Tibial nerve (tissue), 4 donors: ENCODE results near the gene MKNK1. TPM values are rescaled to one million over a fixed set of nuclear protein-coding genes. Genes with fewer than 3 reads are reported as not detected.

Experiments
- DNase-seq, 2 donors: peaks; one replicate each; pipeline ENCODE4 v3.0.0-alpha.2; 2019; ENCODE audit warnings: low spot score in 2 of 2
- H3K27ac ChIP-seq, 4 donors: fragments of 200-600 bp; sonication (generic) in 3 of 4; one replicate each; pipeline ENCODE4 v1.5.1; 2017 to 2019; ENCODE audit warnings: mild to moderate bottlenecking in 1 of 4
- H3K27me3 ChIP-seq, 2 donors: fragments of 200-600 bp; sonication (generic) in 1 of 2; one replicate each; pipeline versions ENCODE4 v1.5.1 to v1.6.0; 2017 to 2019
- H3K36me3 ChIP-seq, 3 donors: fragments of 200-600 bp; sonication (generic); one replicate each; pipeline ENCODE4 v1.5.1; 2018 to 2019
- H3K4me1 ChIP-seq, 4 donors: fragments of 200-600 bp; sonication (generic) in 3 of 4; one replicate each; pipeline ENCODE4 v1.5.1; 2017 to 2019
- H3K4me3 ChIP-seq, 4 donors: fragments of 200-600 bp; sonication (generic) in 3 of 4; one replicate each; pipeline ENCODE4 v1.5.1; 2017 to 2019; ENCODE audit warnings: mild to moderate bottlenecking in 1 of 4, moderate library complexity in 1 of 4
- H3K9me3 ChIP-seq, 4 donors: fragments of 200-600 bp; sonication (generic) in 3 of 4; one replicate each; pipeline ENCODE4 v1.5.1; 2017 to 2019
- EP300 ChIP-seq, 2 donors: sonication (generic); formaldehyde crosslinking; IDR thresholded peaks; one replicate each; pipeline ENCODE4 v1.6.1; 2017; ENCODE audit warnings: antibody characterized with exemption in 2 of 2, mild to moderate bottlenecking in 1 of 2
- POLR2A ChIP-seq, 2 donors: fragments of 450-650 bp; IDR thresholded peaks; one replicate each; pipeline ENCODE4 v1.6.1; 2017; ENCODE audit warnings: antibody characterized with exemption in 2 of 2, mild to moderate bottlenecking in 2 of 2, moderate library complexity in 2 of 2
- WGBS, 2 donors: methylation state at CpG; one replicate each; pipeline ENCODE4 v1.1.5; 2018; 5-methylcytosine and 5-hydroxymethylcytosine counted together
- total RNA-seq, 4 donors: library from RNA; depleted of rRNA; stranded (reverse); fragments of >200 nt; gene quantifications; one replicate each; pipeline ENCODE4 v1.1.0, GENCODE V29; 2016
- TF ChIP-seq, protein P1 (sequence below), 5 experiments: fragments of 200-600 bp in 3 of 5; fragments of 450-650 bp in 2 of 5; sonication (generic) in 3 of 5; IDR thresholded peaks; one replicate each; pipeline ENCODE4 v1.5.1; 2016 to 2019; ENCODE audit warnings: antibody characterized with exemption in 5 of 5, mild to moderate bottlenecking in 3 of 5, moderate library complexity in 2 of 5

MKNK1 gene
- total RNA-seq, 4 donors from 2014 or later = 52.4 to 75.0 (median 66.5) TPM

DNA sequence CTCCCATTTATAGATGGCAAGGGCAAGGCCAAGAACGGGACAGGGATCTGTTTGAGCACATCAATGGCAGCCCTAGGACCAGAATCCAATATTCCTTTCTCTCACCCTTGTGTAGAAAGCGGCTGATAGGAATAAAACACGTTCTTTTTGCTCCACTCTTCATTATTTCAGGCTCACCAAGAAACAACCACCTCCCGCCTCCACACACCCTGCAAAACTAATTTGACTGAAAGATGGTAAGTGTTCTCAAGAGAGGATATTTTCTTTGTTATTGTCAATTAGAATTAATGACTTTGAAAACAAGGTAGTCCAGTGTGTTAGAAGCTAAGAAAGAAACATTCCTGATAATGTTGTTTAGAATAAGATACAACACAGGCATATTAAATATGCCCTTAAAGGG, 40.7 kb downstream of the MKNK1 start:
- no peak for TF ChIP-seq POLR2A (IDR thresholded peaks at IDR 0.05)
- TF ChIP-seq, protein P1, sequence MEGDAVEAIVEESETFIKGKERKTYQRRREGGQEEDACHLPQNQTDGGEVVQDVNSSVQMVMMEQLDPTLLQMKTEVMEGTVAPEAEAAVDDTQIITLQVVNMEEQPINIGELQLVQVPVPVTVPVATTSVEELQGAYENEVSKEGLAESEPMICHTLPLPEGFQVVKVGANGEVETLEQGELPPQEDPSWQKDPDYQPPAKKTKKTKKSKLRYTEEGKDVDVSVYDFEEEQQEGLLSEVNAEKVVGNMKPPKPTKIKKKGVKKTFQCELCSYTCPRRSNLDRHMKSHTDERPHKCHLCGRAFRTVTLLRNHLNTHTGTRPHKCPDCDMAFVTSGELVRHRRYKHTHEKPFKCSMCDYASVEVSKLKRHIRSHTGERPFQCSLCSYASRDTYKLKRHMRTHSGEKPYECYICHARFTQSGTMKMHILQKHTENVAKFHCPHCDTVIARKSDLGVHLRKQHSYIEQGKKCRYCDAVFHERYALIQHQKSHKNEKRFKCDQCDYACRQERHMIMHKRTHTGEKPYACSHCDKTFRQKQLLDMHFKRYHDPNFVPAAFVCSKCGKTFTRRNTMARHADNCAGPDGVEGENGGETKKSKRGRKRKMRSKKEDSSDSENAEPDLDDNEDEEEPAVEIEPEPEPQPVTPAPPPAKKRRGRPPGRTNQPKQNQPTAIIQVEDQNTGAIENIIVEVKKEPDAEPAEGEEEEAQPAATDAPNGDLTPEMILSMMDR (IDR thresholded peaks at IDR 0.05) = no peak
- TF ChIP-seq EP300 (IDR thresholded peaks at IDR 0.05) = no peak
- H3K27me3 ChIP-seq = no peaks in the 10 kb centered on the region
- no peaks in the 10 kb centered on the region for H3K9me3 ChIP-seq
- 76 to 81% methylated on average over 4 of the region's 4 CpGs for WGBS, 2 donors
- H3K27ac ChIP-seq = no peak overlapping the region
- peaks cover 0 to 4% (median 0%) of the 10 kb centered on the region in 4 donors for H3K4me1 ChIP-seq
- peaks cover 0 to 99% (median 20%) of the 10 kb centered on the region in 3 donors for H3K36me3 ChIP-seq
- no peak overlapping the region for H3K4me3 ChIP-seq
- DNase-seq = no peak

DNA sequence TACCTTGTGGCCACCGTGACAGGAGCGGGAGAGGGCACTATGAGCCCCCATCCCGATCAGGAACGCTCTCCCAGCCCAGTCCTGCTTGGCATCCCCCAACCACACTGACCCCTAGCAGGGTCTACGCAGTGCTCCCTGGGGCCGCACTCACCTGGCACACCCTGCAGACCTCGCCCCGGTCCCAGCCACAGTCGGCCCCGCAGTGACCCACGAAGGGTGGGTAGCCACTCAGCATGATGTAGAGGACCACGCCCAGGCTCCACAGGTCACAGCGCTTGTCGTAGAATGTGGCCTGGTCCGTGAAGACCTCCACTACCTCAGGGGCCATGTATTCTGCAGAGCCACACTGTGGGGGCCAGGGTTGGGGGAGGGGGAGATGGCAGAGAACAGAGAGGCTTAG, 41.6 kb downstream of the MKNK1 start:
- Histone ChIP-seq H3K27ac (no peak overlapping the region), H3K27me3 (no peaks in the 10 kb centered on the region), H3K4me3 (no peak overlapping the region), H3K36me3 (peaks cover 0 to 98% (median 20%) of the 10 kb centered on the region in 3 donors), H3K9me3 (no peaks in the 10 kb centered on the region), H3K4me1 (peaks cover 0 to 8% (median 0%) of the 10 kb centered on the region in 4 donors)
- TF ChIP-seq, protein P1 (IDR thresholded peaks at IDR 0.05) = no peak
- TF ChIP-seq EP300 (IDR thresholded peaks at IDR 0.05) (no peak), POLR2A (IDR thresholded peaks at IDR 0.05) (no peak)
- WGBS, 2 donors = 90 to 93% methylated on average over 14 of the region's 15 CpGs
- no peak for DNase-seq

DNA sequence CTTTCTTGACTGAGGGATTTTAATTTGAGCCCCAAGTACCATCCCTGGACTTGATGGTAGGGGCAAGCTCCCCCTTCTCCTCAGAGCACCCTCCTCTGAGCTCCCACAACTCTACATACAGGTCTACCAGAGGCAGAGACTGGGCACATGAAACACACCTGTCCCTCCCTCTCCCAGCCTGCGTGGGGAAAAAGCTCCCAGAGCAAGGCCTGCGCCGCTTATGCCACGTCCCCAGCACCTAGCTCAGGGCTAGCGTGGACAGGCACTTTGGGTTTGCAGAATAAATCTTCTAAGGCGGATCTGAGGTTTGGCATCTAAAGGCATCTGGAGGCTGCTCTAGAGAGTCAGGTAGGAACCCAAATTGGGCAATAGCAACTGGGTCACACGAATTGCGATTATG, 45.1 kb downstream of the MKNK1 start:
- Histone ChIP-seq H3K9me3 (no peaks in the 10 kb centered on the region), H3K4me1 (peaks cover 0 to 8% (median 0%) of the 10 kb centered on the region in 4 donors), H3K27me3 (no peaks in the 10 kb centered on the region), H3K4me3 (no peak overlapping the region), H3K27ac (no peak overlapping the region), H3K36me3 (peaks cover 0 to 62% (median 12%) of the 10 kb centered on the region in 3 donors)
- no peak for DNase-seq
- TF ChIP-seq POLR2A (IDR thresholded peaks at IDR 0.05) (no peak), EP300 (IDR thresholded peaks at IDR 0.05) (no peak)
- TF ChIP-seq, protein P1 (IDR thresholded peaks at IDR 0.05) = no peak
- 96 to 98% methylated on average over 8 of the region's 8 CpGs for WGBS, 2 donors

DNA sequence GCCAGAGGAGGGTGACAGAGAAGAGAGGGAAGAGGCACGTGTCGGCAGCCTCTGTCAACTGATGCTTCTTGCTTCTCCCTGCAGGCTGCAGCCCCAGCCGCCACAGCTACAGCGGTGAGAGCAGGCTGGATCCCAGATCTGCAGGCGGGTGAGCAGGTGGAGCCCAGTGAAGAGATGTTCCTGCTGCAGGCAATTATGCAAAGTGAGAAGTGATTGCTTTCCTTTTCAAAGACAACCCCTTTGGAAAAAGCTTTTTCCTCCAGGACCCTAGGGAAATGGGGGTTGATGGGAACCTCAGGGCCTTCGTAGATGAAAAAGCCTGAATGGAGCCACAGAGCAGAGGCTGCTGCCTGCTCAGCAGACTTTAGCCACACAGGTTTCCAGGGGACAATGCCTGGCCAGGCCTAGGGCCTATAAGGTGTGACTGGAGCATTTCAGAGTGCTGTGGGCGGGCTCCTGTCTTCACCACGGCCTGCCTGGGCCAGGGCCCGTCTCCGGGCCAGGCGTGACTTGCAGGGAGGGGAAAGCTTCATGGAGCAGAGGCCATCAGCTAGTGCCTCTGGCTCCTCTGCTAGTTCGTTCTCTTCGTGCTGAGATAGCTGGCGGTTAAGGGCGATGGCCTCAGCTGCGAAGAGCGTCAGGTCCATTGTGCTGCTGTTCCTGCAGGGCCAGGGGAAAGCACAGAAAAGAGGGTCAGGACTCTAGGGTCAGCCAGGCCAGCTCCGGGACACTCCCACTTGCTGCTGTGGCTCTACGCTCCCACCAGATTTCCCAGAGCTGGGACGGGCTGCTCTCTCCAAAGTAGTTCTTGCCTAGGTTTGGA, 45.7 kb downstream of the MKNK1 start:
- Histone ChIP-seq H3K27ac (no peak overlapping the region), H3K27me3 (no peaks in the 10 kb centered on the region), H3K9me3 (no peaks in the 10 kb centered on the region), H3K36me3 (peaks cover 0 to 57% (median 12%) of the 10 kb centered on the region in 3 donors), H3K4me3 (no peak overlapping the region), H3K4me1 (peaks cover 0 to 8% (median 0%) of the 10 kb centered on the region in 4 donors)
- DNase-seq = no peak
- TF ChIP-seq POLR2A (IDR thresholded peaks at IDR 0.05) (no peak), EP300 (IDR thresholded peaks at IDR 0.05) (no peak)
- TF ChIP-seq, protein P1 (IDR thresholded peaks at IDR 0.05) = no peak
- WGBS, 2 donors = 52 to 62% methylated on average over 20 of the region's 20 CpGs

DNA sequence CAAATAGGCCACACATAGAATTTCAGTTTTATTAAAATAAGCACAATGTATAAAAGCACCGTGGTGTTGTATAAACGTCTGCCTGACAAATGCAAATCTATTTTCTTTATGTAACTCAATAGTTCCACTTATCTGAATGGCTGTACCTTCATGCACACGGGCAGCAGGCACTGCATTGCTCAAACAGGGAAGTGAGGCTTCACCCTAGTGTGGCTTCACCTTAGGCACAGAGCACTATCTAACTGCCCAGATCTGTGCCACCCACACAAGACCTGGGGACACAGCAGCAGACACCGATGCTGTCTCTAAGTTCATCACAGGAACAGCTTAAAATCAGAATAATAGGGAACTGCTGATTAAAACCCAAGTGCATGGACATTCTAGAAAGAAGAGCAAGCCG, 46.7 kb downstream of the MKNK1 start:
- Histone ChIP-seq H3K27me3 (no peaks in the 10 kb centered on the region), H3K9me3 (no peaks in the 10 kb centered on the region), H3K27ac (no peak overlapping the region), H3K4me3 (no peak overlapping the region), H3K4me1 (peaks cover 0 to 8% (median 0%) of the 10 kb centered on the region in 4 donors), H3K36me3 (peaks cover 0 to 48% (median 7%) of the 10 kb centered on the region in 3 donors)
- TF ChIP-seq POLR2A (IDR thresholded peaks at IDR 0.05) (no peak), EP300 (IDR thresholded peaks at IDR 0.05) (no peak)
- TF ChIP-seq, protein P1 (IDR thresholded peaks at IDR 0.05) = no peak
- no peak for DNase-seq
- WGBS, 2 donors = 68 to 79% methylated on average over 5 of the region's 5 CpGs
